K562 (cell line): ENCODE data around the gene PCMTD2.

Source experiments
- EP300 ChIP-seq: IDR thresholded peaks from 2 replicates; pipeline ENCODE4 v1.6.1; 2012; ENCODE audit warnings: low read length, improper control_type of control experiment
- EZH2 ChIP-seq: IDR thresholded peaks from 2 replicates; pipeline ENCODE4 v1.6.1; 2012; ENCODE audit warnings: low read depth, mild to moderate bottlenecking, inconsistent platforms, low read length, borderline replicate concordance
- FOXK1 ChIP-seq: sonication (generic); formaldehyde crosslinking; IDR thresholded peaks from 2 replicates; pipeline ENCODE4 v1.8.0; 2022; ENCODE audit warnings: missing genetic modification reagents, mild to moderate bottlenecking, borderline replicate concordance
- HLTF ChIP-seq: fragments of 450-650 bp; IDR thresholded peaks from 2 replicates; pipeline ENCODE4 v1.6.1; 2016
- IRF1 ChIP-seq: sonication (generic); formaldehyde crosslinking; IDR thresholded peaks from 2 replicates; pipeline ENCODE4 v1.8.0; 2022; ENCODE audit warnings: missing genetic modification reagents, mild to moderate bottlenecking, borderline replicate concordance
- KAT8 ChIP-seq: fragments of 450-650 bp; IDR thresholded peaks from 2 replicates; pipeline ENCODE4 v1.6.1; 2016; ENCODE audit warnings: low read depth, mild to moderate bottlenecking
- PRMT5 ChIP-seq: sonication (generic); formaldehyde crosslinking; IDR thresholded peaks from 2 replicates; pipeline ENCODE4 v1.5.0; 2020; ENCODE audit warnings: missing genetic modification reagents
- ZNF282 ChIP-seq: sonication (generic); formaldehyde crosslinking; IDR thresholded peaks from 2 replicates; pipeline ENCODE4 v1.8.1; 2023; ENCODE audit warnings: missing genetic modification reagents
- TF ChIP-seq, protein P1 (sequence below): fragments of 450-650 bp; IDR thresholded peaks from 2 replicates; pipeline ENCODE4 v1.6.1; 2016; ENCODE audit warnings: missing biosample characterization, missing genetic modification characterization
- TF ChIP-seq, protein P2 (sequence below): fragments of 450-650 bp; formaldehyde crosslinking; conservative IDR thresholded peaks from 2 replicates; pipeline ENCODE4 v1.4.0; 2022; ENCODE audit warnings: mild to moderate bottlenecking, missing genetic modification characterization

- no peak for TF ChIP-seq EP300
- TF ChIP-seq ZNF282 (CRISPR knock-in tag): no peak
- TF ChIP-seq, protein P1, sequence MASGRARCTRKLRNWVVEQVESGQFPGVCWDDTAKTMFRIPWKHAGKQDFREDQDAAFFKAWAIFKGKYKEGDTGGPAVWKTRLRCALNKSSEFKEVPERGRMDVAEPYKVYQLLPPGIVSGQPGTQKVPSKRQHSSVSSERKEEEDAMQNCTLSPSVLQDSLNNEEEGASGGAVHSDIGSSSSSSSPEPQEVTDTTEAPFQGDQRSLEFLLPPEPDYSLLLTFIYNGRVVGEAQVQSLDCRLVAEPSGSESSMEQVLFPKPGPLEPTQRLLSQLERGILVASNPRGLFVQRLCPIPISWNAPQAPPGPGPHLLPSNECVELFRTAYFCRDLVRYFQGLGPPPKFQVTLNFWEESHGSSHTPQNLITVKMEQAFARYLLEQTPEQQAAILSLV (tag): no peak
- no peak for TF ChIP-seq KAT8
- TF ChIP-seq IRF1 (CRISPR knock-in tag): no peak
- TF ChIP-seq HLTF: no peak
- no peak for TF ChIP-seq FOXK1 (CRISPR knock-in tag)
- TF ChIP-seq EZH2: no peak
- TF ChIP-seq PRMT5 (CRISPR knock-in tag): no peak
- TF ChIP-seq, protein P2, sequence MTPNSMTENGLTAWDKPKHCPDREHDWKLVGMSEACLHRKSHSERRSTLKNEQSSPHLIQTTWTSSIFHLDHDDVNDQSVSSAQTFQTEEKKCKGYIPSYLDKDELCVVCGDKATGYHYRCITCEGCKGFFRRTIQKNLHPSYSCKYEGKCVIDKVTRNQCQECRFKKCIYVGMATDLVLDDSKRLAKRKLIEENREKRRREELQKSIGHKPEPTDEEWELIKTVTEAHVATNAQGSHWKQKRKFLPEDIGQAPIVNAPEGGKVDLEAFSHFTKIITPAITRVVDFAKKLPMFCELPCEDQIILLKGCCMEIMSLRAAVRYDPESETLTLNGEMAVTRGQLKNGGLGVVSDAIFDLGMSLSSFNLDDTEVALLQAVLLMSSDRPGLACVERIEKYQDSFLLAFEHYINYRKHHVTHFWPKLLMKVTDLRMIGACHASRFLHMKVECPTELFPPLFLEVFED: no peak
Observed at GRCh38 chr20:64254156-64254555, 1.4 kb upstream of the PCMTD2 start.
